Fibroblast of the aortic adventitia (primary cell): ENCODE results near the gene FGF14. TPM values are rescaled to one million over a fixed set of nuclear protein-coding genes. Genes with fewer than 3 reads are reported as not detected.

ENCODE experiments used
- DNase-seq: peaks from one replicate; pipeline ENCODE4 v3.0.0-alpha.2; 2010; ENCODE audit warnings: low read depth
- H3K4me3 ChIP-seq: 2 replicates; pipeline ENCODE4 v1.5.1; 2011; ENCODE audit warnings: low read depth, mild to moderate bottlenecking, control low read depth, low read length, moderate library complexity
- CTCF ChIP-seq: IDR thresholded peaks from 2 replicates; pipeline ENCODE4 v1.5.1; 2011; ENCODE audit warnings: mild to moderate bottlenecking, low read length, control low read depth, inconsistent platforms; ENCODE audit not compliant: insufficient read depth
- total RNA-seq: library from RNA; depleted of rRNA; stranded (reverse); fragments of >200 nt; gene quantifications from 2 replicates; pipeline ENCODE4 v1.2.3, GENCODE V29; 2012; ENCODE audit warnings: low replicate concordance

FGF14 gene
- total RNA-seq, 1 donor = 1.4 TPM

- H3K4me3 ChIP-seq = no peak overlapping the region
- no peak for DNase-seq
- TF ChIP-seq CTCF = no peak
These were observed 216.4 kb downstream of the FGF14 start for GRCh38 chr13:102185375-102185984.

GRCh38 chr13:102183509-102184182, 218.2 kb downstream of the FGF14 start:
- TF ChIP-seq CTCF = no peak

DNA sequence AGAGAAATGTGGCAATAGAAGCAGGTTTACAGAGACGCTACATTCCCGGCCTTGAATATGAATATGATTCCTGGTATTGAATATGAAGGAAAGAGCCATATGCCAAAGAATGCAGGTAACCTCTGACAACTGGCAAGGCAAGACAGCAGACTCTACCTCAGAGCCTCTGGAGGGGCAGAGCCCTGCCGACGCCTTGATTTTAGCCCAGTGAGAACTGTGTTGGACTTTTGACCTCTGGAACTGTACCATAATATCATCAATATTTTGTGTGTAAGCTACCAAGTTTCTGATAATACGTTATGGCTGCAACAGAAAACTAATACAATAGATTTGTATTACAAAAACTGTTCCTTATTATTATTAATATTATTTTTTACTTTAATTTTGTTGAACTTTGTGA, 219.7 kb downstream of the FGF14 start:
- no peak for TF ChIP-seq CTCF
- DNase-seq = no peak

More at GRCh38 chr13:102183509-102184182, 218.2 kb downstream of the FGF14 start:
- DNase-seq = no peak
- no peak overlapping the region for H3K4me3 ChIP-seq

GRCh38 chr13:102177431-102177830, 224.4 kb downstream of the FGF14 start:
- H3K4me3 ChIP-seq = no peak overlapping the region
- TF ChIP-seq CTCF = no peak
- no peak for DNase-seq

More for the DNA sequence above, 219.7 kb downstream of the FGF14 start:
- no peak overlapping the region for H3K4me3 ChIP-seq

- H3K4me3 ChIP-seq = no peak overlapping the region
- TF ChIP-seq CTCF = no peak
- no peak for DNase-seq
These were observed 225.0 kb downstream of the FGF14 start for GRCh38 chr13:102176846-102177245.

DNA sequence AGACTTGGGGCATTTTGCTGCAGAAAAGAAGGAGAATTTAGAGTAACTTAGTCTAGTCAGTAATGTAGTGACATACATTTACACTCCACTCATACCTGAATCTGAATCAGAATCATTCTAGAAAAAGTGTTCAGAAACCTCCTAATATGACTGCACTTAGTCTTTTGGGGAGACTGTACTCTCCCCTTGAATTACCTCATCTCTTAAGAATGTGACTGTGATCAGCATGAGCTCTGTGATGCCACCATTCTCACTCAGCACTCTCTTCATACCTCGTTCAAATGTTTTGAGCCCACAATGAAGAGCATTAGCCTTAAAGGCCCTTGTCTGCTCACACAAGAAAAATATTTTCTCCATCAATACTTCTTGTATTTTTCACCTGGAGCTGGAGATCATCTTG, 229.4 kb downstream of the FGF14 start:
- H3K4me3 ChIP-seq = no peak overlapping the region
- no peak for TF ChIP-seq CTCF
- no peak for DNase-seq
